DND-41 (cell line): ENCODE data around the gene C17orf100.

Experiments
- ATAC-seq: fragments of 200-7000 bp; cut with Tn5 transposase; 3 replicates; pipeline ENCODE4 v1.9.1; 2021; ENCODE audit warnings: low read depth; ENCODE audit not compliant: insufficient read depth
- DNase-seq: peaks from one replicate; pipeline ENCODE4 v3.0.0-alpha.2; 2020
- H2AFZ ChIP-seq: 2 replicates; pipeline ENCODE4 v1.6.0; 2012; ENCODE audit warnings: low read depth, low read length
- H3K27ac ChIP-seq: 2 replicates; pipeline ENCODE4 v1.5.1; 2012; ENCODE audit warnings: low read length, inconsistent platforms
- H3K27me3 ChIP-seq: fragments of 200-600 bp; sonication (generic); 2 replicates; pipeline ENCODE4 v1.6.0; 2012; ENCODE audit warnings: low read length, mild to moderate bottlenecking, inconsistent platforms; ENCODE audit not compliant: insufficient read depth, poor library complexity
- H3K36me3 ChIP-seq: 2 replicates; pipeline ENCODE4 v1.5.1; 2012; ENCODE audit warnings: low read length, inconsistent platforms; ENCODE audit not compliant: insufficient read depth
- H3K4me1 ChIP-seq: 2 replicates; pipeline ENCODE4 v1.5.1; 2012; ENCODE audit warnings: mild to moderate bottlenecking, low read length; ENCODE audit not compliant: insufficient read depth
- H3K4me2 ChIP-seq: 2 replicates; pipeline ENCODE4 v1.6.0; 2012; ENCODE audit warnings: mild to moderate bottlenecking, moderate library complexity, low read length, inconsistent platforms; ENCODE audit not compliant: insufficient read depth
- H3K4me3 ChIP-seq, 2 experiments: fragments of 200-600 bp in 1 of 2; shearing (Covaris generic) in 1 of 2; 2 replicates each; pipeline ENCODE4 v1.5.1; 2012 to 2016; ENCODE audit warnings: inconsistent platforms in 2 of 2, low read length in 2 of 2, mild to moderate bottlenecking in 2 of 2, low read depth in 1 of 2, moderate library complexity in 1 of 2
- H3K79me2 ChIP-seq: 2 replicates; pipeline ENCODE4 v1.6.0; 2012; ENCODE audit warnings: low read length, inconsistent platforms; ENCODE audit not compliant: insufficient read depth
- H3K9ac ChIP-seq: 2 replicates; pipeline ENCODE4 v1.6.0; 2012; ENCODE audit warnings: low read depth, mild to moderate bottlenecking, inconsistent platforms, low read length, moderate library complexity
- H3K9me3 ChIP-seq: 2 replicates; pipeline ENCODE4 v1.5.1; 2012; ENCODE audit warnings: low read length, moderate library complexity, mild to moderate bottlenecking, inconsistent platforms; ENCODE audit not compliant: insufficient read depth, severe bottlenecking
- H4K20me1 ChIP-seq: 2 replicates; pipeline ENCODE4 v1.6.0; 2012; ENCODE audit warnings: low read length; ENCODE audit not compliant: insufficient read depth
- EZH2 ChIP-seq: IDR thresholded peaks from 3 replicates; pipeline ENCODE4 v1.6.1; 2012; ENCODE audit warnings: borderline replicate concordance, low read depth, mild to moderate bottlenecking, moderate library complexity, low read length, inconsistent platforms; ENCODE audit not compliant: severe bottlenecking
- TF ChIP-seq, protein P1 (sequence below): IDR thresholded peaks from 2 replicates; pipeline ENCODE4 v1.5.1; 2012; ENCODE audit warnings: borderline replicate concordance, low read length, moderate library complexity, mild to moderate bottlenecking; ENCODE audit not compliant: poor library complexity, severe bottlenecking; ENCODE audit errors: extremely low read depth

Gene C17orf100

DNA sequence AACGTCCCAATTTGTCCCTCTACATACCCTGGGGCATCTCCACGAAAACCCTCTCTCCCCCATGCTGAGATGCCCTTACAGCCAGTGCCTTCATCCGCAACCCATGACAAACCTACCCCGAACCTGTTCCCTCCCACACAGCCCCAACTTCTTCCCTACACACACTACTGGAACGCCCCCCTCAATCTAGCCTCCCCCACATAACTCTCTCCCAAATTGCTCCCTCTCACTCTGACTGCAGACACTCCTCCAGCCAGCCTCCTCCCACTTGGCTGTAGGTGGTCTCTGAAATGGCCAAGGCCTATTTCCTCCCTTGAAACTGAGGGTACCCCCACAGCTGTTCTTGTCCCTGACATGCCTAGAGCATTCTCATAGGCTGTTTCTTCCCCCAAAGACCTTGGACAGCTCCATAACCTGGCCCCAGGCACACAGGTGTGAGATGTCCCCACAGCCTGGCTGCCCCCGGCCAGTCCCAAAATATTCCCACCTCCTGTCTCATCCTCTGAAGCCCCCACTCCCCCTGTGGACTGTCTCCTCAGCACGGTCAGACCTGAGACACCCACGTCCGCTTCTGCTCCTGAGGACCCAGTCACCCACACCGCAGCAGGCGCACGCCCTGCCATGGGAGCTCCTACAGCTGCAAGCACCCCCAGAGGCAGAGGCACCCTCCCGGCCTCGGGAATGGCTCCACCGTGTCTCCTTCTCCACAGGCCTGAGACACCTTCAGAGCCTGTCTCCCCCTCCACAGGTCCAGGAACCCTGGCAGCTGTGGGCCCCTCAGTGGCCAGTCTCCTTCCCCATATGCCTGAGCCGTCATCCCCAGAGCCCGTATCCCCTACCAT is 14.7 kb upstream of the C17orf100 start:
- no peaks in the 10 kb centered on the region for H3K27me3 ChIP-seq
- no peak overlapping the region for H3K4me3 ChIP-seq
- no peak overlapping the region for H3K4me2 ChIP-seq
- peaks cover 21% of the 10 kb centered on the region for H3K4me1 ChIP-seq
- DNase-seq: no peak
- no peak overlapping the region for H3K27ac ChIP-seq
- H3K9ac ChIP-seq: no peak overlapping the region
- H4K20me1 ChIP-seq: peaks cover 12% of the 10 kb centered on the region; the same call in 1 of the 2 replicates
- H3K9me3 ChIP-seq: no peaks in the 10 kb centered on the region
- peaks cover 31% of the 10 kb centered on the region for H3K79me2 ChIP-seq
- H3K36me3 ChIP-seq: peaks cover 26% of the 10 kb centered on the region
- H2AFZ ChIP-seq: no peak overlapping the region
- no peak for ATAC-seq
- no peak for TF ChIP-seq EZH2
- TF ChIP-seq, protein P1, sequence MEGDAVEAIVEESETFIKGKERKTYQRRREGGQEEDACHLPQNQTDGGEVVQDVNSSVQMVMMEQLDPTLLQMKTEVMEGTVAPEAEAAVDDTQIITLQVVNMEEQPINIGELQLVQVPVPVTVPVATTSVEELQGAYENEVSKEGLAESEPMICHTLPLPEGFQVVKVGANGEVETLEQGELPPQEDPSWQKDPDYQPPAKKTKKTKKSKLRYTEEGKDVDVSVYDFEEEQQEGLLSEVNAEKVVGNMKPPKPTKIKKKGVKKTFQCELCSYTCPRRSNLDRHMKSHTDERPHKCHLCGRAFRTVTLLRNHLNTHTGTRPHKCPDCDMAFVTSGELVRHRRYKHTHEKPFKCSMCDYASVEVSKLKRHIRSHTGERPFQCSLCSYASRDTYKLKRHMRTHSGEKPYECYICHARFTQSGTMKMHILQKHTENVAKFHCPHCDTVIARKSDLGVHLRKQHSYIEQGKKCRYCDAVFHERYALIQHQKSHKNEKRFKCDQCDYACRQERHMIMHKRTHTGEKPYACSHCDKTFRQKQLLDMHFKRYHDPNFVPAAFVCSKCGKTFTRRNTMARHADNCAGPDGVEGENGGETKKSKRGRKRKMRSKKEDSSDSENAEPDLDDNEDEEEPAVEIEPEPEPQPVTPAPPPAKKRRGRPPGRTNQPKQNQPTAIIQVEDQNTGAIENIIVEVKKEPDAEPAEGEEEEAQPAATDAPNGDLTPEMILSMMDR: no peak

DNA sequence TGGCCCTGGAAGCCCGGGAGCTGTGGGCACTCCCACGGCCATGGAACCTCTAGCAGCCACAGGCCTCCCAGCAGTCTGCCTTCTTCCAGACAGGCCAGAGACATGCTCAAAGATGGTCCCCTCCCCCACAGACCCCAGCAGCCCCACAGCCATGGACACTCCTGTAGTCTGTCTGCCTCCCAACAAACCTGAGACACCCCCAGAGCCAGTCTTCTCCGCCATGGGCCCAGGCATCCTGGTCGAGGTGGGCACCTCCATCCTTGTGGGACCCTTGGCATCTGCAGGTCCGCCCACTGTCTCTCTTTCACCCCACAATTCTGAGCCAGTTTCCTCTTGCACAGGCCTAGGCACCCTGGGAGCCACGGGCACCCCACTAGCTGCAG is 14.1 kb upstream of the C17orf100 start:
- Histone ChIP-seq H3K27me3 (no peaks in the 10 kb centered on the region), H3K4me2 (no peak overlapping the region), H3K36me3 (peaks cover 22% of the 10 kb centered on the region), H3K79me2 (peaks cover 37% of the 10 kb centered on the region), H3K4me3 (no peak overlapping the region), H3K9me3 (no peaks in the 10 kb centered on the region), H4K20me1 (peaks cover 12% of the 10 kb centered on the region; the same call in 1 of the 2 replicates), H3K9ac (no peak overlapping the region), H2AFZ (no peak overlapping the region), H3K27ac (no peak overlapping the region), H3K4me1 (peaks cover 27% of the 10 kb centered on the region)
- TF ChIP-seq, protein P1: no peak
- no peak for TF ChIP-seq EZH2
- DNase-seq (no peak), ATAC-seq (no peak)

DNA sequence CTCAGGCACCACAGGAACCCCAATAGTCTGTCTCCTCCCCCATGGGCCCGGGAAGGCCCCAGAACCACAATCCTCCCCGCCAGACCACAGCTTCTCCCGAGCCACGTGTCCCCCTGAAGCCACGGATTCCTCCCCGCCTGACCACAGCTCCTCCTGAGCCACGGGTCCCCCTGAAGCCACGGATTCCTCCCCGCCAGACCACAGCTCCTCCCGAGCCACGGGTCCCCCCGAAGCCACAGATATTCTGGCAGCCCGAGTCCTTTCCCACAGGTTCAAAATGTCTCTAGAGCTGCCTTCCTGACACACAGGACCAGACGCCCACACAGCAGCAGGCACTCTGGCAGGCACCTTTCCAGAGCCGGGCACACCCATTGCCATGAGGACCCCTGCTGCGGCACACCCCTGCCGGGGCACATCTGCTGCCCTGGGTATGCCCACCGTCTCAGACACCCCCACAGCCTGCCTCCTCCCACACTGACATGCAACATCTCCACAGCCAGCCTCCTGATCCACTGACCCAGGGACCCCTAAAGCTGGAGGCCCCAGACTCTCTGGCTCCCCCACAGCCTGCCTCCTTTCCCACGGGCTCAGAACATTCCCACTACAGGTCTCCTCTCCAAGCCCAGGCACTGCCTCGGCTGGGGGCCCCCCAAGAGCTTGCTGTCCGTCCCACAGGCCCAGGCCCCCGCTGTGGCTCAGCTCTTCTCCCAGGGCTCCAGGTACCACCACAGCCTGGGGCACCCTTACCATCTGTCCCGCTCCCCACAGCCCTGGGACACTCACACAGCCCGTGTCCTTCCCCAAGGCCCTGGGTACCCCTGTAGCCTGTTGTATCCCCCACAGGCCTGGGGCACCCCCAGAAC is 13.3 kb upstream of the C17orf100 start:
- H3K36me3 ChIP-seq: peaks cover 16% of the 10 kb centered on the region
- ATAC-seq: no peak
- H3K27ac ChIP-seq: no peak overlapping the region
- 0 out of 4 replicates have a peak overlapping the region, but pooled peaks of 1 of the 2 experiments have one; percentile 67 for H3K4me3 ChIP-seq
- H3K4me1 ChIP-seq: peaks cover 36% of the 10 kb centered on the region
- peaks cover 12% of the 10 kb centered on the region; the same call in 1 of the 2 replicates for H4K20me1 ChIP-seq
- no peak for DNase-seq
- peak overlapping the region; percentile 81 for H3K4me2 ChIP-seq
- TF ChIP-seq, protein P1: no peak
- no peak for TF ChIP-seq EZH2
- no peaks in the 10 kb centered on the region for H3K27me3 ChIP-seq
- peaks cover 43% of the 10 kb centered on the region for H3K79me2 ChIP-seq
- peak overlapping the region; percentile 65; the same call in 1 of the 2 replicates for H3K9ac ChIP-seq
- no peak overlapping the region for H2AFZ ChIP-seq
- no peaks in the 10 kb centered on the region for H3K9me3 ChIP-seq
